Stimulated activated CD8-positive, alpha-beta memory T cell treated with anti-CD3 and anti-CD28 coated beads, Interleukin-4, amount 100 ng/mL, for 48 hours (primary cell): ENCODE data around the gene TMEM79.

ENCODE experiments used
- DNase-seq: peaks from one replicate; pipeline ENCODE4 v3.0.0-alpha.2; 2020

TMEM79 gene

DNA sequence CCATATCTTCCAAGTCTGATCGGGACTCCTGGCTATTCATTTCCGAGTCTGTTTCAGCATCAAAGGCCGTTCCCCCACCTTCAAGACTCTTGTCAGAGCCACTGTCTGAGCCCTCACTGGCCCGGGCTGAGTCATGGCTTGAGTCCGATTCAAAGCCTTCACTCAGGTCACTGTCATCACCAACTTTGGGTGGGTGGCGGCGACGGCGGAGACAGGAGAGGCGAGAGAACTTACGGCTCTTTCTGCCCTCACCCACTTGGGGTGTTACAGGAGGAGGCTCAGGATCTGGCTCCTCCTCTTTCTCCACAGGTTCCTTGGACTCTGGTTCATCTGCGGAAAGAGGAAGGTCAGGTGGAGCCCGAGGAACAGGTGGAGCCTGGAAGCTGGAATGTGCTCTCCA, 18.1 kb upstream of the TMEM79 start:
- DNase-seq: no peak

DNA sequence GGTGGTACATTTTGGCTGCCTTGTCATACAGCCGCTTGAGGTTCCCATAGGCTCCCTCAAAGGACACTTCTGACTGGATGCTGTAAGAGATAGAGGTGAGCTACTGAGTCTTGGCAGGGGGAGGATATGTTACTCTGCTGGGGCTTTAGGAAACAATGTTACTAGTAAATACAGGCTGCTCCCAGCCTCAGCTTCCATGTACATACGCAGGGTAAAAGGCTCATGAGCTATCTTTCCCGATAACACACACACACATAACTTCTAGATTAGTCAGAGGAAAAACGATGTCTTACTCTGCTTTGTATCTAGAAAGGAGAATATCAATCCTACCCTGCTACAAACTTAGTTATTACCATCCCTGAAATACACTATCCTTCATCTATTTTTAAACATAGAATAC, 15.8 kb upstream of the TMEM79 start:
- no peak for DNase-seq

DNA sequence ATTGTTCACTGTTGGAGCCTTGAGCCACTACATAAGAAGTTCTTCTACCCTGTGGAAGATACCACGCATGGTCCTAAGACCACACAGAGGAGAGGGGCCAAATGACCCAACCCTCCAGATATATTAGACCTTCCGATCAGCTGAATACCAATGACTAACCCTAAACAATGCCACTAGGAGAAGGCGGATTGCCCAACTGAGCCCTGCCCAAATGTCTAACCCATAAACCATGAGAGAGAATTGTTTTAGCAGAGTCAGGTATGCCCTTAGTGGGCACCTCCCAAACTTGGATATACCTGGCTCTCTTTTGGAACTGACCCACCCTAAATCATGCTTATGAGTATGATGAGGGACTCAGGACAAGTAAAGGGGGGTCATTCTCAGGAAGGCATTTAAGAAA, 13.8 kb upstream of the TMEM79 start:
- no peak for DNase-seq

DNA sequence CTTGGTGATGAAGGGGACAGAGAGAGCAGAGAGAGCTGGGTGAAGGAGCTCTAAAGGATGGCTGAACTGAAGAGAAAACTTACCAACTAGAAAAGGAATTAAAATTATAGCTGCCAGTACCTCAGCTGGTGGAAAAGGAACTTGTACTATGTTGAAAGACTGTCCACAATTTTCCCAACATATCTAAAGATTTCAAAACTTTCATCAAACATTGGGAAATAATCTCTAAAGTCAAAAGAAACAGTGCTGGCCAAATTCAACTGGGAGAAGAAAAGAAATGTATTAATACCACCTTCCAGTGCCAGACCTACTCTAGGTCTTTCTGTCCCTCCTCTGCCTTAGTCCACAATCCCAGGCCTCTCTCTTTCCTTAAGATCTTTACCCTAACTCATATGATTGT, 7.6 kb upstream of the TMEM79 start:
- DNase-seq: no peak

DNA sequence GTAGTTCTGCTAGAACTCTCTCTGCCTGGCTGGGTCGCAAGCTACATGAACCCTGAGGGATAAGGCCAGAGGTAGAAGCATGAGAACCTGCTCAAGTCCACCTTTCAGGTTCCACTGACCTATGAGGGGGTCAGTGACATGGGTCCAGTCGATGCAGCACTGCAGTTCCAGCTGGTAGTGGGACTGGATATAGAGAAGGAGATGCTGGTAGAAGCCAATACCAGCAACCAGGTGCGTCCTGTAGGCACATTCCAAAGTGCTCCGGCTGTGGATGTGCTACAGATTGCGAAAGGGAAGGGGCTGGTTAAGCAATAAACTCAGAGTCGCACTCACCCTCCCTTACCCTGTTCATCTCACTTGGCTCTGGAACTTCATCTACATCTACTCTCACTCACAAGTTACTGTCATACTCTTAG, 7.2 kb upstream of the TMEM79 start:
- no peak for DNase-seq

DNA sequence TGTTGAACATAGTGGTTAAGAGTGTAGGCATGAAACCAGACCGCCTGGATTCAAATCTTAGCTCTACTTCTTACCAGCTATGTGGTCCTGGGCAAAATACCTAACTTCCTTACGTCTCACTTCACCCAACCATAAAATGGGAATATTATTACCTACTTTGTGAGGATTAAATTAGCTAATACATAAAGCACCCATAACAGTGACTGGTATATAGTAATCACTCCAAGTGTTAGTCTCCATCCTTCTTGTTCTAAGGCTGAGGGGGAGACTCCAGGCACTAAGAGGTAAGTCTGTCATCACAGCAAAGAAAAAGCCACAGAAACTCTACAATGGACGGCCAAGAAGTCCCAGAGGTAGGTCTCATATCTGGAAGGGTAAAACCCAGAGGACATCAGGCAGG, 4.3 kb upstream of the TMEM79 start:
- no peak for DNase-seq

DNA sequence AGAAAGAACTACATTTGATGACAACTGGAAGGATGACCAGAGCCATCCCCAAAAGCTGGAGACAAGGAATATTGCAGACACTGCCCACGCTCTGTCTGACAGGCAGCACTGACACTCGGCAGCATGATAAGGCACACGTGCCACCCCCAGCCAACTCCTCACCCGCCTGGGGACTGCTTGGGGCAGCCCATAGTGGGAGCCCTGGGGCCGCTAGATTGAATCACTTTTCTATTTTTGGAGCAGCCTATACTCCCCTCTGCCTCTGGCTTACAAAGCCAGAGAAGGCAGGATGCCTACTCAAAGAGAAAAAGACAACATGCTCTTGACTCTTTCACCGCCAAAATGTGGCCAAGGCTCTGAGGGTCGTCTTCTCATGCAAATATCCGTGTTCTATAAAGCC, 2.8 kb upstream of the TMEM79 start:
- DNase-seq: peak; percentile 70

DNA sequence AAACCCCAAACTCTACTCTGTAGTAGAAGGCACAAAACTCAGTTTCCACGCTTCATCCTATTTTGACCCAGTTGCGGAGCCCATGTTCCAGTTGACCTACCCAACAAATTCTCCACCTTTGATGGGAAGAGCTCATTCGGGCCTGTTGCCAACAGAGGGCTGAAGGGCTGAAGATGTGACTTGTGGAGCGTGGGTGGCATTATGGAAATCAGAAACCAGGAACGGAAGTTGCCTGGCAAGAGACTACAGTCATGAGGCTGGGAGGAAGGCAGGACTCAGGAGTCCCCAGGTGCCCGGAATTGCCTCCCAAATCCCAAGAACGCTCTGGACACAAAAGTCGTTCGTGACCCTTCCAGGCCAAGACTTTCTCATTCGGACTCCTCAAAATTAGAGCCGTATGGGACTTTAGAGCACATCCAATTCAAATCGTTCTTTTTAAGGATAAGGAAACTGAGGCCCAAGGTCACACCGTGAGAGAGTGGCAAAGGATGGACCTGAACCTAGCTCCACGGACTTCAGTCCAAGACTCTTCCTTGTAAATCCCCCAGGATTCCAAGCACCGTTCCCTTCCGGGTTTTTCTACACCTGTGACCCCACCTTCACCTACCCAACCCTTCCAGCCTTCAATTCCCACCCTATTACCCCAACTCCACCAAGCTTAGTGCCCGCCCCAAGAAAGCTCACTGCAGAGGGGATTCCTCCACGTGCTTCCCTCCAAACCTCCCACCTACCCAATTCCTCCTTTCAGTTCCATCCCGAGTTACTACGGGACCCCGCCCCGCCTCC, 2.2 kb upstream of the TMEM79 start:
- peak; percentile 63 for DNase-seq

DNA sequence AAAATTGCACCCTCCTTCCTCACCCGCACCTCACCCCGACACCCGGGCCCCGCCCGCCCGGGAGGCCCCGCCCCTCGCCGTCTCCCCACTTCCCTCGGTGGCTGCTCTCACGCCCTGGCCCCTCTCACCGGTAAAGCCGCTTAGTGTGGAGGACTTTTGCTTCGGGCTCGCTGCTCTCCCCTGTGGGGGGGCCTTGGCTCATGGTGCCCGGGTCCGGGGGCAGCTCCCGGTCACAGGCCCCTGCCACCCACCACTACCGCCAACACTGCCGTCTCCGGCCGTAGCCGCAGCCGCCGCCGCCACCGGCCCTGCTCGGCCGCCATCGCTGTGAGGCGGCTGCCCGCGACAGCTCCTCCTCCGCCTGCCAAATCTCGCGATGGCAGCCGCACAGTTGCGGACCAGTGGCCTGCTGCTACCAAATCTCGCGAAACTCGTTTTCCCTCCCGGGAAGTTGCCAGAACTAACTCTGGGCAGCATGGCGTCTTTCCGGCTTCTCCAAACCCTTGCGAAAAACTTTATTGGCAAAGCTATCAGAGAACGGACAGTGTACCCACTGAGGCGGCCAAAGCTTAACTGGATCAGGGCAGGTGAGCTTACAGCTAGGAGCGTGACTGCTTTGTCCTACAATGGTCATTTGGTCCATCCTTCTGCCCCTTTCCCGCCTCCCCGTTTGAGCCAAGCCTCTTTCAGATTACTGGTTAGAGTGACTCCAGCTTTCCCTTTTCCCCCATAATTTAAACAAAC, 1.5 kb upstream of the TMEM79 start, which contains the start of gene SMG5:
Gene SMG5 (minus strand): TSS at position 347 of the 744 bp plus-strand sequence. CDS start 145 bp downstream, at position 202.
- DNase-seq: peak; percentile 95

DNA sequence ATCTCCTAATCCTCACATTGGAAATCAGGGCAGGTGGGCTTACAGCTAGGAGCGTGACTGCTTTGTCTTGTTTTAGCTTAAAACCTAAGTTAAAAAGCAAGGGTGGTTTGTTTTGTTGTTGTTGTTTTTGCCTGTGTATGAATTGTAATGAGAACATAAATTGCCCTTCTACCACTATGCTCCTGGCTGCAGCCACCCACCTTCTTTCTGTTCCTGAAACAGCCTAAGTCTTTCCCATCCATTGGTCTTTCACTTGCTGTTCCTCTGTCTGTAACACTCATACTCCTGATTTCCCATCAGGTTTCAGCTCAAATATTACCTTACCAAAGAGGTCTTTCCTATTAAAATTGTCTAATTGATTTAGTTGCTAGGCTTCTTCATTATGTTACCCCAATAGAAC, 604 bp upstream of the TMEM79 start:
- DNase-seq: no peak

DNA sequence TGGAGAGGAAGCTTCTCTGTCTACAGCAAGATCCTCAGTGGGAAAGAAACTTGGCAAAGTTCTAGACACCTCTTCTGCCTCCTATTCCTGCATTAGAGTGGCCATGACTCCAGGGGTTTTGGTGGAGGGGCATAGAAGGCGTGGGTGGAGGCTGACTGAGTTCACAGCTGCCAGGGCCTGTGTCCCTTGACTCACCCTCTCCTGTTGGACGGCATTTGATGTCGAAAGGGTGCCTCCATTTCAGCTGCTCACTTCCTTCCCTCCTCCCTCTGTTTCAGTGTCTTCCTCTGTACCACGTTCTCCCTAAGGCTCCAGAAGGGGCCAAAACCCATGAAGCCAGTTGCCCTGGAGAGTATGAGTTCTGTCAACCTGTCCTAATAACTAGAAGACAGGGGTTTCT, 632 bp downstream of the TMEM79 start:
- no peak for DNase-seq

DNA sequence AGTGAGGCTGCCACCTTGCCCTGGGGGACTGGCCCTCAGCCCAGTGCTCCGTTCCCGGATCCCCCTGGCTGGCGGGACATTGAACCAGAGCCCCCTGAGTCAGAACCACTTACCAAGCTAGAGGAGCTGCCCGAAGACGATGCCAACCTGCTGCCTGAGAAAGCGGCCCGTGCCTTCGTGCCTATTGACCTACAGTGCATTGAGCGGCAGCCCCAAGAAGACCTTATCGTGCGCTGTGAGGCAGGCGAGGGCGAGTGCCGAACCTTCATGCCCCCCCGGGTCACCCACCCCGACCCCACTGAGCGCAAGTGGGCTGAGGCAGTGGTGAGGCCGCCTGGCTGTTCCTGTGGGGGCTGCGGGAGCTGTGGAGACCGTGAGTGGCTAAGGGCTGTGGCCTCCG, 1.3 kb downstream of the TMEM79 start:
- DNase-seq: no peak

DNA sequence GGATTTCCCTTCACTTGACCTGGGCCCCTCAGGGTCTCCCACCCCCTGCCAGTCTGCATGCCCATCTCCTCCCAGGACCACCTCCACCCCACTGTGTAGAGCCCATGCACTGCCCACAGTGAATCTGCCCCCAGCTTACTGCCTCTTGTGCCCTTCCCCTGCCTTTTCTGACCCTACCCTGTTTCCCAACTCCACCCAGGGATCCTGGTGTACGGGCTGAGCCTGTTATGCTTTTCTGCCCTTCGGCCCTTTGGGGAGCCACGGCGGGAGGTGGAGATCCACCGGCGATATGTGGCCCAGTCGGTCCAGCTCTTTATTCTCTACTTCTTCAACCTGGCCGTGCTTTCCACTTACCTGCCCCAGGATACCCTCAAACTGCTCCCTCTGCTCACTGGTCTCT, 1.9 kb downstream of the TMEM79 start:
- DNase-seq: no peak

DNA sequence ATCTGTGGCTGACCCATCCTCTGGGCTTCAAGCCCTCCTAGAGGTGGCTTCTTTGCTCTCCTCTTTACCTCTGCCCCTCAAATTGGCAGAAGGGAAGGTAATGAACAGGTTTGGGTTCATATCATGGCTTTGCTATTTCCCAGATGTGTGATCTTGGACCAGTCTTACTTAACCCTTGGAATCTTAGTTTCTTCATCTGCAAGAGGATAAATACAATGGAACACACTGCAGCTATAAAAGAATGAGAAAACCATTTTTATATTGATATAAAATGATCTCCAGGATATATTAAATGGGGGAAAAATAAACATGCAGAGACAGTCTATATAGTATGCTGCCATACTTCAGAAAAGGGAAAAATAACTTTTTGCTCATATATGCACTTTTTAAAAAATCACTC, 5.7 kb downstream of the TMEM79 start:
- no peak for DNase-seq

DNA sequence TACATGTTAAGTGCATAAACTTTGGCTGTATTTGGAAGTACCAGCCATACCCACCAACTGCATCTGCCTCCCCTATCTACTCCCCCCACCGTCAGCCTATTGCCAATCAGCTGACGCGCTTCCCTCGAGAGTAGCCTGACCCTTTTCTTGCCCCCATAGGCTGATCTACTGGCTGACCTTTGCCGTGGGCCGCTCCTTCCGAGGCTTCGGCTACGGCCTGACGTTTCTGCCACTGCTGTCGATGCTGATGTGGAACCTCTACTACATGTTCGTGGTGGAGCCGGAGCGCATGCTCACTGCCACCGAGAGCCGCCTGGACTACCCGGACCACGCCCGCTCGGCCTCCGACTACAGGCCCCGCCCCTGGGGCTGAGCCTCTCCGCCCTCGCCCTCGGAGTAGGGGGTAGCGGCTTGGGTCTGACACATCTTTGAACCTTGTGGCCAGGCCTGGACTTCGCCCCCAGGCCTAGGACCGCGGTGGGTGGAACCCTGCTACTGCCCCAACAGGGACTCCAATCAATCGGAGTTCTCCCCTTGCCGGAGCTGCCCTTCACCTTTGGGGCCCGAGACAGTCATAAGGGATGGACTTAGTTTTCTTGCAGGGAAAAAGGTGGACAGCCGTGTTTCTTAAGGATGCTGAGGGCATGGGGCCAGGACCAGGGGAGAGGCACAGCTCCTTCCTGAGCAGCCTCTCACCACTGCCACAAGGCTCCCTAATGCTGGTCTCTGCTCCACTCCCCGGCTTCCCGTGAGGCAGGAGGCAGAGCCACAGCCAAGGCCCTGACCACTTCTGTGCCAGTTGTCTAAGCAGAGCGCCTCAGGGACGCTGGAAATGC, 7.3 kb downstream of the TMEM79 start:
- peak; percentile 44 for DNase-seq

DNA sequence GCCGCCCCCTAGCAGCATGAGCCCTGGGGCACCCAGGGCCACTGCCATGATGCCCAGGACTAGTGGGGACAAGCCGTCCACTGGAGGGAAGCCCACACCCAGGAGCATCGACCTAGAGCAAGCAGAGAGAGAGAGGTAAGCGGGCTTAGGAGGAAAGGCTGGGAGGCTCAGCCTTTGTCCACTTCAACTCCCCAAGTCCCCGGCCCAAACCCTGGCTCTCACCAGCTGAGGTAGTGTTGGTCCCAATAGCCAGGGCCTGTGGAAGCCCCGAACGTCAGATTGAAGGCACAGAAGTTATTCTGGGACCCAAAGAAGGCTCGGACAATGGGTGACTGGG, 8.9 kb downstream of the TMEM79 start:
- no peak for DNase-seq

DNA sequence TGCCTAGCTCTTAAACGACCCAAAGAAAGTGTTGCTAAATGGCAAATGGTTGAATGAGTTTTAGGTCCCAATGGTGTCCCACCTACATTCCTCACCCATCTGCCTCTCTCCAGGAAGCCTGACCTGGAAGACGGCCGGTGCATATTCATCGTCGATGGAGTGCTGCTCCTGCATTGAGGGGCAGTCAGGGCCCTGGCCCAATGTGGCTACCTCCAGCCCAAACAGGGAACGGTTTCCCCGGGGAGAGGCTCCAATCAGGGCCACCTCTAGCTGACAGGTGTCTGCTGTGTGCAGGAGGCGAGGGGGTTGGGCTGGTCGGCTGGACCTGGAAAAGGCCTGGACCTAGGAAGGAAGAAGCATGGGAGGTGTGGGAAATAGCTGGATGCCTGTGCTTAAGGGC, 9.8 kb downstream of the TMEM79 start:
- no peak for DNase-seq

DNA sequence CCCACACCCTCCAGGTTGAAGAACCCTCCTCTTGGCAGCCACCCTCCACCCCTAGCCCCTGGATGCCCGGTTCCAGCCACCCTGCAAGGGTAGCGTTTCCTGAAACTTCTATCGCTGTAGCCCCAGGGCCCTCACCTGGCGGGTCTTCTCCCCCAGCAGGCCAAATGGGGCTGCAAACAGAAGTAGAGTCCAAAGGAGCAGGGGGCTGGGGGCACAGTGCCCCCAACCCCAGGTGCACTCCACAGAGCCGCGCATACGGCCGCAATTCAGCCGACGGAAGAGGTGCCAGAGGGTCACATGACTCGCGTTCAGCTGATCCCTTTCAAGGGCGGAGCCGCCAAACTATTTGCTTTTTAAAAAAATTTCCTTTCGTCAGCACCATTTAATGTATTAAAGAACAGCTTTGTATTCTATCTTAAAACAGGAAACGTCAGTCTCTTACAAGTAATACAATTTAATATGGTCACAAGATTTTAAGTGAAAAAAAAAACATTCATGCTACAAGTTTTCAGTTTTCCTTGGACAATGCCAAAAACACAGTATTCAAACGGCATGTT, 11.3 kb downstream of the TMEM79 start, which contains the start of gene GLMP:
Gene GLMP (minus strand): TSS at position 289 of the 557 bp plus-strand sequence. CDS start 34 bp downstream, at position 255.
- DNase-seq: peak; percentile 71

DNA sequence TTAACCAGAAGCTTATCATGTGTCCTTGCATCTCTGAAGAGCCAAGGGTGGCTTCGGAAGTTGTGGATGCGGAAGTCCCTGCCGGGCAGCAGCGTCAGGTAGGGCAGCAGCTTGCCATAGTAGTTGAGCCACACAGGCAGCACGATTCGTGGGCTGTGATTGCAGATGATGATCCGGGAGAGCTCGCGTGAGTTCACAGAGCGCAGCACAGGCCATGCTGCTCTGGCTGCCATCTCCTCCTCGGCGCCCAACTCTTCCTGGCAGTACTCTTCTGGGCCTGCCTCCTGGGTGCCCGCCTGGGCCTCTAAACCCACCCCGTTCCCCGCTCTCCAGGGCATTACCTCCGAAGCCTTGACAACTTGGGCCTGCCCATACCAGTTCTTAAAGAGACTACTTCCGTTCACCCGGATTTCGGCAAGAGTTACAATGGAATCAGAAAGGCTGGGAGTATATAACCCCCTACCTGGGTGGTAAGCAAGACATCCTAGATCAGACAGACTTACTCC, 14.8 kb downstream of the TMEM79 start, which contains the start of gene VHLL:
Gene VHLL (minus strand): TSS at position 456 of the 506 bp plus-strand sequence. CDS start 118 bp downstream, at position 338.
- no peak for DNase-seq

DNA sequence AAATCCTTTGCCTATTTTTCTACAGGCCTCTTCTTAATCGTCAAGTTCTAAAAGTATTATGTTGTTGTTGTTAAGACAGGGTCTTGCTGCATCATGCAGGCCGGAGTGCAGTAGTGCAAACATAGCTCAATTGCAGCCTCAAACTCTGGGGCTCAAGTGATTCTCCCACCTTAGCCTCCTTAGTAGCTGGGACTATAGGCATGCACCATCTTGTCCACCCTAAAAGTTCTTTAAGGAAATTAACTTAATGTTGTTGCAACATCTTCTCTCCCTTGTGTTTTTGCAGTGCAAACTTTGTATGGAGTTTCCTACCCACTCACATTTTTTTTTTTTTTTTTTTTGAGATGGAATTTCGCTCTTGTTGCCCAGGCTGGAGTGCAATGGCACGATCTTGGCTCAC, 19.1 kb downstream of the TMEM79 start:
- no peak for DNase-seq

DNA sequence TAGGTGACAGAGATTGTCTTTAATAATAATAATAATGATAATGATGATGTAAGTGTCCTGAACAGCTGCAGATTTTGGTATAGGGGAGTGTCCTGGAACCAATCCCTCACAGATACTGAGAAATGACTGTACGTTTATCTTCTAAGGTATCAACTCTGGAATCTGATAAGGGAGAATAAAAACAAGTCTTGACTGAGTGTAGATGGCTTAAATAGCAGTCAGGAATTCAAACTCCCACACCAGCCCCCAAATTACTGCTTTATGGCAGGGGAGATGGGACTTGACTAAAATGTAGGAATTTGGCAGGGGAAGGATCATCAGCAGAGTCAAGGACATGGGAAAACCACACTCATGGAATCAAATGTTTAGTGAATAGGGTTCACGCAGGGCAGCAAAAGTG, 21.1 kb downstream of the TMEM79 start:
- DNase-seq: no peak

DNA sequence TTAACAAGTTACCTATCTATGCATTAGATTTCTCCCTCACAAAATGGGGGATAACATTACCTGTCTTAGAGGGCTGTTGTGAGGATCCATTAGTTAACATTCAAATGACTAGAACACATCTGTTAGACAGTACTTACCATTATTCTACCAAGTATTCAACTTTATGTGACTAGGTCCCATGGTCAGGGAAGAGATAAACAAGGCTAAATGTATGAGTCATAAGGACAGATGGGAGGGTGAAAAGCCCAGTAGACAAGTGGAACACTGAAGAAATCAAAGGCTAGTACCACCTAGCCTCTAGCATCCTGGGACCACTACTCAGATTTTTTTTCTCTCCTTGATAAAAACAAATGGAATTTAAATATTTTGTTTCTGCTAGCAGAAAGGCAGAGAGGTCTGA, 24.0 kb downstream of the TMEM79 start:
- DNase-seq: no peak

DNA sequence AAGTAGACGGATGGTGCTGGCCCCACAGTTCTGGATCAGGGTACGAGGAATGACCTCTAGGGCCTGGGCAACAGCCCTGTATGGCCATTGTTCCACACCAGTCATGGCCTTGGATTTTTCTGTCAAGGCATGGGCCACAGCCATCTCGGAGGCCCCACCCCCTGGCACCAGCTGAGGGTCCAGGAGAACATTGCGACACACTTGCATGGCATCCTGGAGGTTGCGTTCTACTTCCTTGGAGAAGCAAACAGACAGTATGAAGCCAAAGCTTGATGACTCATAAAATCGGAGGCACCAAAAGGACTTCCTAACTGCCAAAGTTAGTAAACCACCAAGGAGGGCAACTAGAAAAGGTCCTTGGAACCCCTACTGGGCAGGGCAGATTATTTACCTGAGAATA, 26.8 kb downstream of the TMEM79 start:
- DNase-seq: no peak
